Neuronal stem cell (in vitro differentiated cells): ENCODE measurements around the gene COPG2.

ENCODE experiments used
- DNase-seq: peaks from one replicate; pipeline ENCODE4 v3.0.0-alpha.2; 2013; ENCODE audit warnings: low spot score
- H2AFZ ChIP-seq: one replicate; pipeline ENCODE4 v1.6.1; 2013; ENCODE audit warnings: mild to moderate bottlenecking, low read length, inconsistent platforms
- H2AK5ac ChIP-seq: 2 replicates; pipeline ENCODE4 v1.6.1; 2013; ENCODE audit warnings: low read depth, mild to moderate bottlenecking, inconsistent platforms, low read length, moderate library complexity, mixed read lengths
- H2BK120ac ChIP-seq: 2 replicates; pipeline ENCODE4 v1.6.1; 2013; ENCODE audit warnings: low read depth, mild to moderate bottlenecking, inconsistent platforms, low read length, moderate library complexity, mixed read lengths
- H2BK12ac ChIP-seq: one replicate; pipeline ENCODE4 v1.6.1; 2013; ENCODE audit warnings: low read length, inconsistent platforms
- H2BK15ac ChIP-seq: 2 replicates; pipeline ENCODE4 v1.6.1; 2013; ENCODE audit warnings: mild to moderate bottlenecking, low read length, inconsistent platforms, mixed read lengths
- H2BK5ac ChIP-seq: one replicate; pipeline ENCODE4 v1.6.1; 2013; ENCODE audit warnings: inconsistent platforms, mild to moderate bottlenecking, low read length, moderate library complexity
- H3K14ac ChIP-seq: one replicate; pipeline ENCODE4 v1.6.1; 2013; ENCODE audit warnings: low read length, inconsistent platforms
- H3K18ac ChIP-seq: 2 replicates; pipeline ENCODE4 v1.6.1; 2013; ENCODE audit warnings: low read length, inconsistent platforms
- H3K23ac ChIP-seq: 2 replicates; pipeline ENCODE4 v1.6.1; 2013; ENCODE audit warnings: low read depth, mild to moderate bottlenecking, mixed read lengths, low read length, inconsistent platforms; ENCODE audit not compliant: poor library complexity
- H3K27ac ChIP-seq: replicated peaks from 3 replicates; pipeline ENCODE4 v1.5.1; 2013; ENCODE audit warnings: low read length, inconsistent platforms
- H3K27me3 ChIP-seq, 3 experiments: 2 replicates each; pipeline ENCODE4 v1.6.1; 2013; ENCODE audit warnings: low read length in 3 of 3, mild to moderate bottlenecking in 2 of 3, inconsistent platforms in 1 of 3, low read depth in 1 of 3, mixed read lengths in 1 of 3, moderate library complexity in 1 of 3; ENCODE audit not compliant: control insufficient read depth in 3 of 3, insufficient read depth in 3 of 3
- H3K36me3 ChIP-seq, 2 donors: replicated peaks in 1 of 2; 2 replicates each; pipeline ENCODE4 v1.6.1; 2013; ENCODE audit warnings: low read length in 2 of 2; ENCODE audit not compliant: control insufficient read depth in 2 of 2, insufficient read depth in 2 of 2
- H3K4ac ChIP-seq: 2 replicates; pipeline ENCODE4 v1.6.1; 2013; ENCODE audit warnings: inconsistent platforms, mild to moderate bottlenecking, low read length, moderate library complexity
- H3K4me1 ChIP-seq, 2 donors: 1 replicate in 1 of 2; 2 replicates in 1 of 2; pipeline ENCODE4 v1.6.1; 2013; ENCODE audit warnings: low read length in 2 of 2, low read depth in 1 of 2; ENCODE audit not compliant: control insufficient read depth in 2 of 2, insufficient read depth in 1 of 2
- H3K4me2 ChIP-seq: one replicate; pipeline ENCODE4 v1.6.1; 2013; ENCODE audit warnings: mild to moderate bottlenecking, low read length, inconsistent platforms; ENCODE audit not compliant: insufficient read depth, poor library complexity, severe bottlenecking
- H3K4me3 ChIP-seq, 2 donors: 2 replicates each; pipeline ENCODE4 v1.5.1; 2013; ENCODE audit warnings: low read length in 2 of 2, mild to moderate bottlenecking in 2 of 2, inconsistent platforms in 1 of 2, moderate library complexity in 1 of 2
- H3K79me1 ChIP-seq: one replicate; pipeline ENCODE4 v1.6.1; 2013; ENCODE audit warnings: low read depth, mild to moderate bottlenecking, inconsistent platforms, low read length, moderate library complexity
- H3K9ac ChIP-seq: one replicate; pipeline ENCODE4 v1.6.1; 2013; ENCODE audit warnings: mild to moderate bottlenecking, low read depth, low read length, inconsistent platforms; ENCODE audit not compliant: poor library complexity
- H3K9me3 ChIP-seq, 2 donors: replicated peaks in 1 of 2; 2 replicates each; pipeline versions ENCODE3 to v1.6.1; 2013; ENCODE audit warnings: low read length in 2 of 2, mild to moderate bottlenecking in 2 of 2, inconsistent platforms in 1 of 2, low read depth in 1 of 2, mixed read lengths in 1 of 2, moderate library complexity in 1 of 2; ENCODE audit not compliant: control insufficient read depth in 2 of 2, insufficient read depth in 1 of 2
- H4K8ac ChIP-seq: one replicate; pipeline ENCODE4 v1.6.1; 2013; ENCODE audit warnings: low read depth, mild to moderate bottlenecking, inconsistent platforms, low read length, moderate library complexity
- H4K91ac ChIP-seq: one replicate; pipeline ENCODE4 v1.6.1; 2013; ENCODE audit warnings: low read length, low read depth, mild to moderate bottlenecking, inconsistent platforms; ENCODE audit not compliant: poor library complexity
- WGBS, 2 donors: extraction: QIAGEN DNeasy Blood & Tissue Kit; methylation state at CpG; one replicate each; pipeline ENCODE4 v1.1.7; 2013; ENCODE audit warnings: missing lambda C conversion rate in 2 of 2, mixed read lengths in 1 of 2; ENCODE audit not compliant: insufficient read length in 2 of 2, insufficient replicate concordance in 1 of 2; ENCODE audit errors: extremely low coverage in 2 of 2; 5-methylcytosine and 5-hydroxymethylcytosine counted together

The COPG2 gene

GRCh38 chr7:130493275-130493873 is 175.2 kb downstream of the COPG2 start:
- Histone ChIP-seq H3K36me3 (peaks cover 13 to 38% of the 10 kb centered on the region in 2 donors), H3K4me2 (peak overlapping the region; percentile 36), H4K91ac (no peak overlapping the region), H2AK5ac (no peak overlapping the region), H3K4me3 (peak overlapping the region; percentile 74 to 97), H3K79me1 (peaks cover 5% of the 10 kb centered on the region), H2BK5ac (no peak overlapping the region), H3K9ac (no peak overlapping the region), H3K4me1 (peaks cover 3% of the 10 kb centered on the region in 2 donors), H3K18ac (no peak overlapping the region), H4K8ac (no peak overlapping the region), H3K27ac (no peak overlapping the region), H2AFZ (no peak overlapping the region), H3K4ac (no peak overlapping the region), H3K23ac (no peak overlapping the region), H2BK15ac (no peak overlapping the region), H3K14ac (no peak overlapping the region), H3K27me3 (no peaks in the 10 kb centered on the region), H2BK12ac (no peak overlapping the region), H2BK120ac (no peak overlapping the region), H3K9me3 (peaks cover 9 to 10% of the 10 kb centered on the region in 2 donors)
- no CpG with 5 or more reads among the region's 13 CpGs for WGBS, 2 donors
- DNase-seq: no peak

GRCh38 chr7:130492523-130493274 is 175.8 kb downstream of the COPG2 start:
- Histone ChIP-seq H3K79me1 (peaks cover 5% of the 10 kb centered on the region), H3K4ac (no peak overlapping the region), H3K18ac (peak overlapping the region; percentile 65), H2BK12ac (no peak overlapping the region), H2AFZ (peak overlapping the region; percentile 57), H2BK120ac (no peak overlapping the region), H2AK5ac (no peak overlapping the region), H3K4me3 (peak overlapping the region; percentile 74 to 97), H4K91ac (no peak overlapping the region), H3K4me2 (peak overlapping the region; percentile 28), H3K9ac (peak overlapping the region; percentile 96), H3K27ac (no peak overlapping the region), H3K36me3 (peaks cover 6 to 31% of the 10 kb centered on the region in 2 donors), H2BK5ac (no peak overlapping the region), H3K14ac (no peak overlapping the region), H3K23ac (peak overlapping the region; percentile 82), H3K9me3 (peaks cover 9 to 10% of the 10 kb centered on the region in 2 donors), H4K8ac (no peak overlapping the region), H3K4me1 (peaks cover 3 to 4% of the 10 kb centered on the region in 2 donors), H3K27me3 (no peaks in the 10 kb centered on the region), H2BK15ac (no peak overlapping the region)
- DNase-seq: no peak
- WGBS, 2 donors: no CpG with 5 or more reads among the region's 50 CpGs

- DNase-seq: no peak
Observed at GRCh38 chr7:130491841-130492522, 176.6 kb downstream of the COPG2 start, which contains the start of gene MEST. Gene MEST (plus strand): TSS chr7:130492085. CDS start chr7:130492314, 229 bp downstream.

More at GRCh38 chr7:130491841-130492522, 176.6 kb downstream of the COPG2 start, which contains the start of gene MEST:
- peak within 1 kb of the TSS; percentile 19 for H2BK5ac ChIP-seq
- no CpG with 5 or more reads among the region's 71 CpGs for WGBS, 2 donors
- peak within 1 kb of the TSS; percentile 96 for H3K9ac ChIP-seq
- H2AK5ac ChIP-seq: peak within 1 kb of the TSS; percentile 90
- peaks cover 3 to 4% of the 10 kb centered on the region in 2 donors for H3K4me1 ChIP-seq
- H3K14ac ChIP-seq: peak within 1 kb of the TSS; percentile 87
- H3K27ac ChIP-seq: peak within 1 kb of the TSS; percentile 83
- peak within 1 kb of the TSS; percentile 95 for H3K18ac ChIP-seq
- H3K79me1 ChIP-seq: peaks cover 5% of the 10 kb centered on the region
- H2BK15ac ChIP-seq: no peak within 1 kb of the TSS
- H3K36me3 ChIP-seq: peaks cover 4 to 26% of the 10 kb centered on the region in 2 donors
- peaks cover 9 to 10% of the 10 kb centered on the region in 2 donors for H3K9me3 ChIP-seq
- peak within 1 kb of the TSS; percentile 54 for H4K8ac ChIP-seq
- peak within 1 kb of the TSS; percentile 79 for H3K4me2 ChIP-seq
- H4K91ac ChIP-seq: peak within 1 kb of the TSS; percentile 96
- H3K23ac ChIP-seq: peak within 1 kb of the TSS; percentile 82
- H3K4ac ChIP-seq: peak within 1 kb of the TSS; percentile 57
- peak within 1 kb of the TSS; percentile 75 for H2AFZ ChIP-seq
- no peak within 1 kb of the TSS for H2BK120ac ChIP-seq
- H2BK12ac ChIP-seq: no peak within 1 kb of the TSS
- H3K27me3 ChIP-seq: no peaks in the 10 kb centered on the region
- peak within 1 kb of the TSS; percentile 74 to 97 for H3K4me3 ChIP-seq
